GM06990 (cell line): Measurements from ENCODE around the gene B3GNT4.
"Not testable (repeated sequence)": the region's sequence is repeated elsewhere in the genome, so short reads cannot be mapped to it uniquely, and the experiment has no call there.

Experiments used
- DNase-seq: peaks from one replicate; pipeline ENCODE4 v3.0.0-alpha.2; 2011; ENCODE audit not compliant: insufficient read length; ENCODE audit errors: extremely low read depth
- H3K27me3 ChIP-seq: replicated peaks from 2 replicates; pipeline ENCODE4 v1.6.0; 2011; ENCODE audit warnings: low read length; ENCODE audit not compliant: control insufficient read depth, insufficient read depth
- H3K36me3 ChIP-seq: 2 replicates; pipeline ENCODE4 v1.5.1; 2011; ENCODE audit warnings: low read length; ENCODE audit not compliant: control insufficient read depth, insufficient read depth
- H3K4me3 ChIP-seq: replicated peaks from 2 replicates; pipeline ENCODE4 v1.5.1; 2011; ENCODE audit warnings: low read depth, mild to moderate bottlenecking, control low read depth, low read length
- CTCF ChIP-seq: IDR thresholded peaks from 2 replicates; pipeline ENCODE4 v1.5.1; 2011; ENCODE audit warnings: low read length, control low read depth, mild to moderate bottlenecking, inconsistent platforms; ENCODE audit not compliant: insufficient read depth, poor library complexity, severe bottlenecking

Gene B3GNT4

DNA sequence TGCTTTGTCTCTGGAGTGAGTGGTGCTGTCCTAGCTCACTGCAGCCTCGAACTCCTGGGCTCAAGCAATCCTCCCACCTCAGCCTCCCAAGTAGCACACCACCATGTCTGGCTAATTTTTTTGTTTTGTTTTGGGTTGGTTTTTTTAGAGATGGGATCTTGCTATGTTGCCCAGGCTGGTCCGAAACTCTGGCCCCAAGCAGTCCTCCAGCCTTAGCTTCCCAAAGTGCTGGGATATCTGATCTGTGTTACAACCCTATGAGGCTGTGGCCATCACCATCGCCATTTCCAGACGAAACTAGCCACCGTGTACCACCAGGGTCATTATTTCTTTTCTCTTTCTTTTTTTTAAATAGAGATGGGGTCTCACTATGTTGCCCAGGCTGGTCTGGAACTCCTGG lies 32.1 kb upstream of the B3GNT4 start:
- peaks cover 1% of the 10 kb centered on the region; the same call in 1 of the 2 replicates for H3K27me3 ChIP-seq
- H3K36me3 ChIP-seq: no peaks in the 10 kb centered on the region
- no peak for DNase-seq
- no peak overlapping the region for H3K4me3 ChIP-seq
- TF ChIP-seq CTCF: no peak

- H3K27me3 ChIP-seq: peaks cover 1% of the 10 kb centered on the region; the same call in 1 of the 2 replicates
- no peak for TF ChIP-seq CTCF
- H3K36me3 ChIP-seq: no peaks in the 10 kb centered on the region
- no peak overlapping the region for H3K4me3 ChIP-seq
- no peak for DNase-seq
These were observed 31.1 kb upstream of the B3GNT4 start for GRCh38 chr12:122172262-122172939.

GRCh38 chr12:122174155-122174845 lies 29.2 kb upstream of the B3GNT4 start, which contains the start of gene IL31:
Gene IL31 (minus strand): TSS chr12:122174221. CDS start chr12:122174172, 49 bp downstream.
- H3K27me3 ChIP-seq: peaks cover 1% of the 10 kb centered on the region; the same call in 1 of the 2 replicates
- no peak for TF ChIP-seq CTCF
- H3K4me3 ChIP-seq: no peak within 1 kb of the TSS
- no peak for DNase-seq
- no peaks in the 10 kb centered on the region for H3K36me3 ChIP-seq

DNA sequence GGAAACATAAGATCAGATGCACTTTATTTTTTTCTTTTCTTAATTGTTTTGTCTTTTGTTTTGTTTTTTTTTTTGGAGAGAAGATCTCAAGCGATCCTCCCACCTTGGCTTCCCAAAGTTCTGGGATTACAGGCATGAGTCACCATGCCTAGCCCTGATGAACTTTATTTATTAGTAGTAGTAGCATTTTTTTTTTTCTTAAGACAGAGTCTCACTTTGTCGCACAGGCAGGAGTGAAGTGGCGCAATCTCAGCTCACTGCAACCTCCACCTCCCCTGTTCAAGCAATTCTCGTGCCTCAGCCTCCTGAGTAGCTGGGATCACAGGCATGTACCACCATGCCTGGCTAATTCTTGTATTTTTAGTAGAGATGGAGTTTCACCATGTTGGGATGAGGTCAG lies 27.0 kb upstream of the B3GNT4 start:
- not testable (repeated sequence) for DNase-seq, H3K36me3 ChIP-seq, H3K27me3 ChIP-seq, H3K4me3 ChIP-seq

GRCh38 chr12:122182887-122183587 lies 20.5 kb upstream of the B3GNT4 start, which contains the start of gene LRRC43:
Gene LRRC43 (plus strand): TSS chr12:122183123. CDS start chr12:122183145, 22 bp downstream.
- no peaks in the 10 kb centered on the region; the same call in none of the 2 replicates for H3K27me3 ChIP-seq
- no peak for TF ChIP-seq CTCF
- DNase-seq: peak; percentile 49
- no peaks in the 10 kb centered on the region for H3K36me3 ChIP-seq
- H3K4me3 ChIP-seq: peak within 1 kb of the TSS; percentile 51

DNA sequence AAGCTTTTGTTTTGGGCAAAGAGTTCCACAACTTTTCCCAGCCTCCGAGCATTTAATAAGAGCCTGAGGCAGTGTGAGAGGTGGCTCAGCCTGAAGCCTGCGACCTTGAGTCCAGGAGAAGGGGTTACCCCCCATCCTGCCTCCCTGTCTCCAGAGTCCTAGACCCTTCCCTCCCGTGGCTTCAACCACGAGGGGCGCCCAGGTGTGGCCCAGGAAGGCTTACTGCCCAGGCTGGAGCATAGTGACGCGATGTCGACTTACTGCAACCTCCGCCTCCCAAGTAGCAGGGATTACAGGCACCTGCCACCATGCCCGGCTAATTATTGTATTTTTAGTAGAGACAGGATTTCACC lies 19.9 kb upstream of the B3GNT4 start:
- H3K27me3 ChIP-seq: no peaks in the 10 kb centered on the region; the same call in none of the 2 replicates
- H3K36me3 ChIP-seq: no peaks in the 10 kb centered on the region
- DNase-seq: no peak
- no peak overlapping the region; the same call in 1 of the 2 replicates for H3K4me3 ChIP-seq
- TF ChIP-seq CTCF: no peak
